Stimulated activated CD8-positive, alpha-beta memory T cell treated with anti-CD3 and anti-CD28 coated beads, Interleukin-2, amount 100 ng/mL, for 1 hour (primary cell): ENCODE measurements around the gene B3GALNT1.
"Not testable (repeated sequence)": the region's sequence is repeated elsewhere in the genome, so short reads cannot be mapped to it uniquely, and the experiment has no call there.

Experiments
- DNase-seq, 2 donors: peaks; one replicate each; pipeline ENCODE4 v3.0.0-alpha.2; 2020; ENCODE audit warnings: low read depth in 2 of 2

The B3GALNT1 gene

DNA sequence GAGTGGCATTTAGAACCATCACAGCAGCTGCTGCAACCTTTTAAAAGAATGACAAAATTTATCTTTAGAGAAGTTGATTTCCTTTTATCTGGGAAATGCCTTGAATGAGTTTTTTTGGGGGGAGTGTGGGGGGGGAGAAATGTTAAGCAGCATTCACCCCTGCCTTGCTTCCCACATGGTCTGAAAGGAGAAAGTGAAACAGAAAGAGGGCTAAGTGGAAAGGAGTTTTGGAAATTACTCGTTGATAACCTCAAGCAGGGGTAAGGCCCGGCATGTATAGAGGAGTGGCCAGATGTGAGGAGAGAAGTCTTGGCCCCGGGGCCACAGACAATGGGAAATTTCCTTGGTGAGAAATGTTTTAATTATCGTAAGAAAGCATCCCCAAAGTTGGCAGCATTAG, 23.5 kb downstream of the B3GALNT1 start:
- DNase-seq = no peak

DNA sequence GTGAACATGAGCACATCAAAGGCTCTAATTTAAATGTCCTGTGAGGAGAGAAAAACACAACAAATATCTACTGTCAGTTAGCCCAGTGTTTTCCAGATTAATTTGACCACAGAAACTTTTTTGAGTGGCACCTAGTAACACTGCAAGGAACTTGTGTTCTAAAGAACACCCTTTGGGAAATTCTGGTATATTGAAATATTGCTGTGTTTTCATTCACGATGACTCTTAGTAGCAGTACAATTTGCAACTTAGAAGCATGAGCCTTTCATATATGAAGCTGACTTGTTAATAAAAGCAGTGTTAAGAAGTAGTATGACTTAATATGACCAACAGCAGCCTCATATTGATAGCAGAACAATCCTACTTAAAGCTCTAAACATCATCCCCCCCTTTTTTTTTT, 32.0 kb downstream of the B3GALNT1 start:
- no peak for DNase-seq

DNA sequence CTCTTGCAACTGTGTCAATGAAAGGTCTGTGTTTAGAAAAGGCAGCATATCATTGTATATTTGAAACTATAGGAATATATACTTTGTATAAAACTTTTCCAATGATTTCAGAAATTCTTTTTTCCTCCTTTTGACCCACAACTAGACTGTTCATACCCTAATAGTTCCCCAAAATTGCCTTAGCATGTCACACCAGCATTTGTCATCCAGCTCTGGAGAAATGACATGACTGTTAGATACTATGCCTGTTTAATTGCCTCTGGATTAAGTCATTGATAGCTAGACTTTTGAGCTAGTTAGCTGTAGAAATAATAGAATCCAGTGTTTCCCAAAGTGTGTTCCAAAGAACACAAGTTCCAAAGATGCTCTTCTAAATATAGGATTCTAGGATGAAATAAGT, 32.4 kb downstream of the B3GALNT1 start:
- no peak for DNase-seq

DNA sequence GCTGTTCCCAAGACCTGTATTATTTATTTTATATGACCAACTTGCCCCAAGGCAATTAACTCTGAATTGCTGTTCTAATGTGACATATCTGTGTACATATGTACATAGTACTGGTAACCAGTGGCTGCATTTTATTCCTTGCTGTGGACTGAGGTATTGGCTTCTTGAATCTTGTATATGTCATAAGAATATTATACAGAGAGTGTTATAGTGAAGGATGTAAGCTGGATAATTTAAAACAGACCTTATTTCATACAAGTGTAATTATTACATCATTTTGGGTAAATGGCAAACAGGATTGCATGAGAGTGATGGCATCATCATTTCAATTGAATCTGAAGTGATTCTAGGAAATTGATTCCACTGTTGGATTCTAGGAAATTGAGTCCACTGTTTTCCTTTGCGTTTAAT, 32.9 kb downstream of the B3GALNT1 start:
- no peak for DNase-seq

DNA sequence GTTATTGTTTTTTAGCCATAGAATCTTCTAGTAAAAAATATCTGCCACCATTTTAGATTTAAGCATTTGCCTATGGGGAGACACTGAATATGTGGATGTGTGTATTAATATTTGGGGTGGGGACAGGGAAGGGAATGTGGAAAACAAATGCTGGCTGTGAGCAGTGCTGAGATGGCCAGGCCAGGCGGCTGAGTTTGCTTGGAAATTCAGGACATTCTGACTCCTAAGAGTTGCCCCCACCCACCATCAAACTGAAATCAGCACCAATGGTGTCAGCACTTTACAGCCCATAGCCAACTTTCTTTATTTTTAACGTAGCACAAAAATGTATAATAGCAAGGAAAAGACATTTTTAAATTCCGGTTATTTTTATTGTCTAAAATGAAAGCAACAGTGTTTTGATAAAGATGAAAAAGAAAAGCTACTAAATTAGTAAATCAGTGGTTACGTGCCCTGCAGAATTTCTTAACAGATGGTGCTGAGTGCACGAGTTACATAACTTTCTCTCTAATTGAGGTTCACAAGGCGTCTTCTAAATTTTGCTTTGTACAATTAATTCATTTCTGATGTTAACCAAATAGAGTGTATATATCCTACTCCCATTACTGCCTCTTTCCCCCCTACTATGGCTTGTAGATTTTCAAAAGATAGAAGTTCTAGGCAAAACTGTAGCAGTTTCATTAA, 34.0 kb downstream of the B3GALNT1 start:
- no peak for DNase-seq

DNA sequence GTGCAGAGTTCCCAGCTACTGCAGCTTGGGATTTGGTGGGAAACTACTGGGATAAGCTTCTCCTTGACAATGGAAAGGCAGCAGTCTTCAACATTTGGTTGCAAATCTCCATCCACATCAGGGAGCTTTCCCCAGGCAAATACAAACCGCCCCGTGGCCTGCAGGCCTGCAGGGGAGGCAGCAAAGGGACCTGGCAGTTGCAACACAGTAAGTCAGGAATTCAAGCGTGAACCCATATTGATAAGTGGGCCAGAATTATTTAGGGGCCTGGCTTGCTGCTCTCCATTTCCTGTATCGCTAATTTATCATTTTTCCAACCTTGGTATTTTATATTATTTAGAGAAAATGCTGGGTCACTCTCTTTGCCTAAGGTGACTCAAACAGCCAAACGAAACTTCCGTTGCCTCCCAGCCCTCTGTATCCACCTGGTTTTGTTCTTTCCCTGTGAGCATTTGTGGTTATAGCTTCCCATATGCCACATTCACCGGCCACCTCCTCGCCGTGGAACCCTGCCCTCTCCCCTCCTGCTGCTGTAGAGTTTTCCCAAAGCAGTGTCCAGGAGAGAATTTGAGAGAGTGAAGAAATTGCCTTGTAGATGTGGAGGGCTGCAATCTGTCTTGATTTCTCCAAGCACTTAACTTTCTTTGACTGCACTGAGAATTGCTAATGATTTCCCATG, 34.8 kb downstream of the B3GALNT1 start:
- no peak for DNase-seq

DNA sequence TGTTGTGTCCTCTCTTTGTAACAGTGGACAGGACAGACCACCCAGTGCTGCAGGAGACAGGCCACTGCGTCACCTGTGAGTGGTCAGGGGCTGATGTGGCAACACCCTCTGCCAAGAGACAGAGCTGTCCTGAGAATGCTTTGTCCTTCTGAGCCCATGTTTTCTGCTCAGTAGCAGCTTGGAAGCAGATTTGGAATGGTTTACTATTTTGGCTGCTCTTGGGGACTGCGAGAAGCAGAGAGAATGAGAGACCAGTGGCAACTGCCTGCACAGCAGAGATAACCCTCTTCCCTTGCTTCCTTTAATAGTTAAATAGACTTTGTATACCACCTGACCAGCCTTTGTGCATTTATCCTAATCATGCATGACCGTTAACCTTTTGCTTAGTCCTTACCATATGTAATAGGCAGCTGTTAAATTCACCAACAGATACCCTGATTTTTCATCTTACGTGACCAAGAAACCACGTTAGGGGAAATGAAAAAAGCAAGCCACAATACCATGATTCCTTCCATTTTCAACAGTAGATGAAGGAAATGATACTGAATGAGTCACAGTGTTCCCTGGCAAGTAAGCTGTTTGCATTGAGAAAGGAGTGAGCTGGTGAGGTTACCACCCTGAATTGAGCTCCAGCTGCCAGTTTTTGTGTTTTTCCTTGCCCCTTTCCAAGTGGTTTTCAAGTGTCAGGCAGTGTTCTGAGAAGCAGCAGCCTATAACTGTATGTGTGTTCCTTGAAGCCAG, 35.5 kb downstream of the B3GALNT1 start:
- no peak for DNase-seq

DNA sequence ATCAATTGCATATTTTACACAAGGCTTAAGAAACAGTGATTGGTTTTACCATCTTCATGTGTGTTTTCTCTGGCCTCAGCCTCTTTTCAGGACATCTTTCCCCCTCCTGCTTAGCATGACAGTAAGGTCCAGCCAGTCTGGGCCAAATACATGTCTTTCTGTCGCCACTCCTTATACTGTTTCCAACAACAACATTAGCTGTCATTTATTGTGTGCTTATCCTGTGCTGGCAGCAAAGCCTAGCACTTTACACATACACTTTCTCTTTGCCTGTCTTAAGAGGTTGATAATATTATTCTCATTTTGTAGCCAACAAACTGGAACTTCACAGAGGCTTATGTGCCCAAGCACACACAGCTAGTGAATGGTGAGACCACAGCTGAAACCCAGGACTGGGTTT, 37.8 kb downstream of the B3GALNT1 start:
- no peak for DNase-seq

DNA sequence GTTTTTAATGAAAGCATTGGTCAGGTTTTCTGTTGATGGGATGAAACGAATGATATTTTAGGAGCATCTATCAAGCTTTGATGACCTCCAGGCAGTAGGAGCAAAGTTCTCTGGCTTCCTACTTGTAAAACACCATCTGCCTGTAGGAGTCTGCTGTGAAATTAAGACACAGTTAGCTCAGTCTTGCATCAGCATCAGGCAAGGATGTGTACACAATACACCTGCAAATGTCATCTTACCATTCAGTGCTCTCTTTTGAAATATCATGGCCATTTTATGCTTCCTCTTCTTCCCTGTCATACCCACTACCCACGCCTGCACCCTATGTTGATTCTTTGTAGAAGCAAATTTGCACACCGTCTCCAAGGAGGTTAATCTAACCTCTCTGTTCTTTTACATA, 38.2 kb downstream of the B3GALNT1 start:
- no peak for DNase-seq

DNA sequence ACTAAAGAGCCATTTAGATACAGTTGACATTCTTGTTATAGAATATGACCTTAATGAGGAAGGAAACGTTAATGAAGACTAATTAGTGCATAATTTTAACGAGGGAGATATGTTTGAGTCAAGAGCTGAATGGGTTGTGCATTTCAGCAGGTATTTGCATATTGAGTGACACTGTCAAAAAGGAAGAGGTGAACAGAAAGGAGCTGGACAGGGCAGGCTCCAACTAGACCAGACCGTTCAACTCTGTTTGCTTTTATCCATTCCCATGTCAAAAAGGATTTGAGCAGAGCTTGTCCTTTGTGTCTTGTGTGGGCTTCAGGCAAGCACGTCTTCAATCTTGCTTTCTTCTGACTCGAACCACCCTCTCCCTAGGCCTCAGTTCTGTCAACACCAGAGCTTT, 40.7 kb downstream of the B3GALNT1 start:
- DNase-seq = no peak

DNA sequence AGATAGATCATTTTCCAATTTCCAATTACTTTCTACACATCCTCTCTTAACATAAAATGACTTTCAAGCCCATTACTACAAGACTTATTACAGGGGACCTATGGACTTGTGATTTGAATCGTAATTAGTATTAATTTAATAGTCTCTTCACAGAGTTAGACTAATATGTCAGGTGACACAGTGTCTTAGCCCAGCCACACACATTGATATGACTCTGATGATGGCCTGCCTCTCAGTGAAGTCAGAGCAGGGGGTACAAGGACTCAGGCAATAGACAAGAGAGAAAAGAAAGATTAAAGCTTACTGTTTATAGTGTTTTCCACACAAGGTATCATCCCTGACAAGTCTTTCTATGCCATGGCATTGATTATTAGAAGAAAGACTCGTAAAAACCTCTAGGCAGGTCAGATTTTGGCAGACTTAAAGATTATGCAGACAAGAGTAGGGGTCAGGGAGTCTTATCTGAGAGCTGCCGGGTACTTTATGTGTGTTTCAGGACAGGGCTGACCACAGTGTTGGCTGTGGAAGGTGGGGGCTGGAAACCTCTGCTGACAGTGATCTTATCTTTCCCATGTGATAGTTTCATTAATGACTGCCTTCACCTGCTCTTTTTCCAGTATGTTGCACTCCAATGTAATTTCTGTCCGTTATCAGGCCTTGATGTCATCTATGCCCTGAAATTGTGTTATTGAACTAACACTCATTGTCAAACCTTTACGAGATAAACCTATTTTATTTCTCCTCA, 50.1 kb downstream of the B3GALNT1 start:
- DNase-seq = no peak

DNA sequence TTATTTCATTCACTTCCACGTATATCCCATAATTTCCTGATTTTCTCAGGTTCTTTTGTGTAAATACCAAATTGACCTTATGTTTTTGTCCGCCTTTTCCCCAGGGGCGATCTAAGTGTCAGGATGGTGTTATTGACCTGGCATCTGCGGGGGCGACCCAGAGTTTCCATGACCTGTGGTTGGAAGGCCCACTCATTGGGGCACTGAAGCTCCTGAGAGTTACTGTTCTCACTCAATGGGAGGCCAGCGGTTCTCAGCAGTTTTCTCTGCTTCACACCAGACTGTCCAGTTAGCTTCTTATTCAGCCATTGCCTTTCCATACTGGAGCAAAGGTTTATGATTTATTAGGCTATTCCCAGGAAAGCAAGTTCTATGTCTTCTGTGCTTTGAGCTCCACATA, 53.3 kb downstream of the B3GALNT1 start:
- no peak for DNase-seq

DNA sequence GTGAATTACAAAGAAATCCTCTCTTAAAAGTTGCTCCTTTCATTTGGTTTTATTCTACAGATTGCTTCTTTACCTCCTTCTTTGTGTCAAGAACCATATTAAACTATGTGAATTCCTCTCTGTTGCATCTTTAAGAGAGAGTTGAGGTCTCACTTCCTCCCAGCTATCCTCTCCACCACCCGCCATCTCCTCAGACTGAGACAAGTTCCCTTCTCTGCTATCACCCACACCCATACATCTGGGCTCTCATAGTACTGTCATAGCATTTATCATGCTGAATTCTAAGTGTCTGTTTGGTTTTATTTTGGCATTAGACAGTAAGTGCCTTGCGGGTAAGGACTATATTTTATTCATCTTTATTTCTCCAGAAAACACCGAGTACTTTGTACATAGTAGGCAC, 54.2 kb downstream of the B3GALNT1 start:
- DNase-seq = no peak

DNA sequence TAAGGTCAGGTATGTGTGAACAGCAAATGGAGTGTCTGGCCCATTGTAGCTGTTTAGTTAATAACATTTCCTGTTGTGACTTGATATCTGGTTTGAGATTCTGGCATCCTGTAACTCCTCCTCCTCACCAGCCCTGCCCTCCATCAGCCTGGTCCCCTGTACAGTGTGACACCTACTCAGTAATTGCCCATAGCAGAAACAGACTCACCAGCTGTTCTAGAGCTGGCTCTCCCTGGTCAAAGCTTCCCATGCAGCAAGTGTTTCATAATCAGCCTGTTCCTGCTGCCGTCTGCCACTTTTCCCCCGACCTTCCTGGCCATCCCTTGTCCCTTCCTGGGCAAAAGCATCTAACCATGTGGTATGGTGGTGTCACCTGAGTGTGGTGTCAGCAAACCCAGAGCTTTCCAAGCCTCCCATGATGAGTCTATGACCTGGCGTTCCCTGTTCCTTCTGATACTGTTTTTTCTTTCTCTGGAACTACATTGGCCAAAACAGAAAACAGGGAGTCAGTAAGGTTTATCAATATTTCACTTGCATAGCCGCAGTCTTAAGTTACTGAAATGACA, 55.4 kb downstream of the B3GALNT1 start:
- DNase-seq = no peak

DNA sequence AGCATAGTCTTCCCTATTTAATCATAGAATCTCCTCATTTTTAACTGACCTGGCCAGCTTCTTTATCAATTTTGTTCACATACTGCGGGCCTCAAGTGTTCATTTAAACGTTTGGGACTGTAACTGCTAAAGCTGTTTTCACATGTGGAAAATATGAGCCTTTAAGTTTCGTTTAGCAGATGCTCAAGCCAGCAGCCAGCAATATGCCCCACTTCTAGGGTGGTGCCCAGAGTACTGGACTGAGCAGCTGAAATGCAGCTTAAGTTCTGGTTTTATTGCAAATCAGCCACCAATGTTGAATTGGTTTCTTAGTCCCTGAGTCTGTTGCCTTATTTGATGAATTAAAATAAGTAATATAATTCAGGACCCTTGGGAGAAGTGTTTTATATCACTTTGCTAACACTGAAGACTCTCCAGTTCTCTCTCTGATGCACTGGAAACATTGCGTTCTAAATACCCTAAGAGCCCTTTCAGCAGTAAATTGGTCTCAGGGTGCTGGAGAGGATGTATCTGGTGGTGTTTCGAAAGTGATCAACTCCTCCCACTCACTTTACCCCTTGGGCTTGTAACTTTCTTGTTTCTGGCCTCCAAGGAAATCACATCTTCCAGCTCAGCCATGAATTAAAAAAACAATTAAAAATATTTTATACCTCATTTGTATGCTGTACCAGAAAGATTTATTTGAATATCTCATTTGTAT, 61.7 kb downstream of the B3GALNT1 start:
- no peak for DNase-seq

DNA sequence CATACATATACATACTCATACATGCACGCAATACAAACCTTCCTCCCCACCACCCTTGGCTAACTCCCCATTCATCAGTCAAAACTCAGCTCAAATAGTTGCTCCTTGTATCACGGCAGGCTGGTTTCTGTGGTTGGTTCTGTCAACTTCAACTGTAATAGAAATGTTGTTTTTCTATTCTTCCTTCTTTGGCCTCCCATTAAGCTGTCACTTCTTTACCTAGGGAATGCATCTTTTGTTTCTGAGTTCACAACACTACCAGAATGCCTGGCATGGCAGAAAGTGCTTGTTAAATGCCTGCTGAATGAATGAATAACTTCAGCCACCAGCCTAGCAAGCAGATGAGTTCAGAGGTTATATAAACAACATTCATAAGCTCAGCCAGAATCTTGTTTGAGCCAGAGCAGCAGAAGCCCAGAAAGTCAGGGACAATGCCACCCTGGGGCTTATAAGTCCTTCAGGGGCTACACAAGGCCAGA, 63.1 kb downstream of the B3GALNT1 start:
- DNase-seq = no peak

DNA sequence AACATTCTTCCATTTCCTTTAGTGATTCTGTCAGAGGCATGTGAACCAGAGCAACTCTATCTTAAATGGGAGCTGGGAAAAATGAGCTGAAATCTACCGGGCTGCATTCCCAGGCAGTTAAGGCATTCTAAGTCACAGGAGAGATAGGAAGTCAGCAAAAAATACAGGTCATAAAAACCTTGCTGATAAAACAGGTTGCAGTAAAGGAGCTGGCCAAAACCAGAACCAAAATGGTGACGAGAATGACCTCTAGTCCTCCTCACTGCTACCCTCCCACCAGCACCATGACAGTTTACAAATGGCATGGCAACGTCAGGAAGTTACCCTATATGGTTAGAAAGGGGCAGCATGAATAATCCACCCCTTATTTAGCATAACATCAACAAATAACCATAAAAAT, 66.4 kb downstream of the B3GALNT1 start:
- DNase-seq = no peak

DNA sequence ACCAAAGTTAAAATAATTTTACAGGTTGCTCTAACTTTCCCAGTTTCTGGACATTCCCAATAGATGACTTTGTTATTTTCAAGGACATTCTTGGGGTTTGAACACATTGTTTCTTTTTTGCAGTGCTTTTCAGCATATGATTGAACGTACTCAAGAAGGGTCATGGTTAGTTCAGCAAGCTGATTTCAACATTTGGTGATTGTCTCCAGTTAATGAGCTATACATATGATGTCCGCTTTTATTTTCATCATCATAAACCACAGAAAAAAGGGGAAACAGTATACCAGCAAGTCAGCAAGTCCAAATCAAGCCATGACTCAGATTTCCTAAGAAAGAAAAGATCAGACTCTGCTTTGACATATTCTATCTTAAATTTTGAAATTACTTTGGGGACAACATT, 69.4 kb downstream of the B3GALNT1 start:
- no peak for DNase-seq

DNA sequence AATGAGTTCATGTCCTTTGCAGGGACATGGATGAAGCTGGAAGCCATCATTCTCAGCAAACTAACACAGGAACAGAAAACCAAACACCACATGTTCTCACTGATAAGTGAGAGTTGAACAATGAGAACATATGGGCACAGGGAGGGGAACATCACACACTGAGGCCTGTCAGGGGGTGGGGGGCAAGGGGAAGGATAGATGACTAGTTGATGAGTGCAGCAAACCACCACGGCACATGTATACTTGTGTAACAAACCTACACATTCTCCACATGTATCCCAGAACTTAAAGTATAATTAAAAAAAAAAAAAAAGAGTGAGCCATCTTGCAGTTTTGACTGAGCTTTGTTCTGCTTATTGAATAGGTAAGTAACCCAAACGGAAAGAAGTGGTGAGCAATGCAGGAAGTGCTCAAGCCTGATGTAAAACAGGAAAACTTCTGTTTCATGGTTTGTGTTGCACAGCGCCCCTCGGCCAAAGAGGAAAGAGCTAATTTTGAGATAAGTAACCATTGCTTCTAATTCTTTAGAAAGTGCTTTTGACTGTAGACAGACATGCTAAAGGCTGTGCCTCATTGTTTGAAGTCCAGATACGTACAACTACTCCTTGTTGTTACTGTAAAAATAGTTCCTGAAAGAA, 70.1 kb downstream of the B3GALNT1 start:
- not testable (repeated sequence) for DNase-seq
